Ascending aorta (tissue), 2 donors: ENCODE data around the gene DNAJB9. TPM values are rescaled to one million over a fixed set of nuclear protein-coding genes. Genes with fewer than 3 reads are reported as not detected.

Experiments
- DNase-seq, 2 donors: peaks; one replicate each; pipeline ENCODE4 v3.0.0-alpha.2; 2019; ENCODE audit warnings: low spot score in 2 of 2
- H3K27ac ChIP-seq, 2 donors: fragments of 200-600 bp; sonication (generic); one replicate each; pipeline ENCODE4 v1.5.1; 2016 to 2017; ENCODE audit warnings: mild to moderate bottlenecking in 1 of 2
- H3K27me3 ChIP-seq: fragments of 200-600 bp; sonication (generic); one replicate; pipeline ENCODE4 v1.5.1; 2017
- H3K36me3 ChIP-seq, 2 donors: fragments of 200-600 bp; sonication (generic); one replicate each; pipeline ENCODE4 v1.5.1; 2016
- H3K4me1 ChIP-seq, 2 donors: fragments of 200-600 bp; sonication (generic); one replicate each; pipeline ENCODE4 v1.5.1; 2016 to 2017; ENCODE audit warnings: mild to moderate bottlenecking in 1 of 2
- H3K4me3 ChIP-seq, 2 donors: fragments of 200-600 bp; sonication (generic); one replicate each; pipeline ENCODE4 v1.5.1; 2016 to 2017; ENCODE audit warnings: mild to moderate bottlenecking in 1 of 2
- H3K9me3 ChIP-seq, 2 donors: fragments of 200-600 bp; sonication (generic); one replicate each; pipeline ENCODE4 v1.5.1; 2016
- CTCF ChIP-seq, 3 experiments: fragments of 200-600 bp in 2 of 3; fragments of 450-650 bp in 1 of 3; sonication (generic) in 2 of 3; IDR thresholded peaks; one replicate each; pipeline ENCODE4 v1.5.1; 2016 to 2019; ENCODE audit warnings: antibody characterized with exemption in 3 of 3, mild to moderate bottlenecking in 1 of 3, moderate library complexity in 1 of 3
- intact Hi-C: fragments of 100-400 bp; cut with DNase I; formaldehyde crosslinking; loops from one replicate; pipeline ENCODE4 v1.15.1; 2023
- total RNA-seq: library from RNA; depleted of rRNA; stranded (reverse); fragments of >200 nt; gene quantifications from one replicate; pipeline ENCODE4 v1.1.0, GENCODE V29; 2016

Gene DNAJB9
- total RNA-seq, 1 donor from 2014 or later = 7.5 TPM

GRCh38 chr7:108561047-108561619, 8.5 kb upstream of the DNAJB9 start:
- no peaks in the 10 kb centered on the region for H3K27me3 ChIP-seq
- H3K27ac ChIP-seq = no peak overlapping the region
- no peak for DNase-seq
- no peak overlapping the region for H3K4me3 ChIP-seq
- no peak for TF ChIP-seq CTCF (IDR thresholded peaks at IDR 0.05)
- H3K4me1 ChIP-seq = no peaks in the 10 kb centered on the region
- intact Hi-C loops = no loop called here
- H3K36me3 ChIP-seq = peaks cover 5 to 24% of the 10 kb centered on the region in 2 donors
- H3K9me3 ChIP-seq = peaks cover 11 to 63% of the 10 kb centered on the region in 2 donors

DNA sequence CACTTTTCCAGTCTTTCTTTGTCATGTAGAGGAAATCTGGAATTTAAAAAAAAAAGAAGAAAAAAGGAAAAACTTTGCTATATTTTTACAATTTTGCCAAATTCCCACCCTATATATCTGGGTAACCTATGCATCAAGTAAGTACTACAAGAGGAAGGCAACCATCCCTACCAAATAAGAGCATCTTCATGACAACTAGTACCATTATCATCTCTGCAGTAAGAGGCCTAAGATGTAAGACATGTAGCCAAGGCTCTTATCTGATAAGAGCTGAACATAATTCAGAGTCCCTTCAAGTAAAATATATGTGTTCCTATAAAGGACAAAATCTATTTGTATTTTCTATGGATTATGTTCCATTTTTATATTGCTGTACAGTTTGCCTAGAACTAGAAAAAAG, 3.7 kb upstream of the DNAJB9 start:
- H3K4me1 ChIP-seq = peaks cover 4 to 7% of the 10 kb centered on the region in 2 donors
- TF ChIP-seq CTCF (IDR thresholded peaks at IDR 0.05) = no peak
- H3K9me3 ChIP-seq = peaks cover 0 to 28% of the 10 kb centered on the region in 2 donors
- no peak overlapping the region for H3K27ac ChIP-seq
- no peak overlapping the region for H3K4me3 ChIP-seq
- intact Hi-C loops = loop anchor here (5.0 kb wide), 1 partner anchor 969 kb away; no protein-coding TSS in a partner anchor
- no peak for DNase-seq
- H3K36me3 ChIP-seq = peaks cover 5 to 28% of the 10 kb centered on the region in 2 donors
- H3K27me3 ChIP-seq = no peaks in the 10 kb centered on the region

DNA sequence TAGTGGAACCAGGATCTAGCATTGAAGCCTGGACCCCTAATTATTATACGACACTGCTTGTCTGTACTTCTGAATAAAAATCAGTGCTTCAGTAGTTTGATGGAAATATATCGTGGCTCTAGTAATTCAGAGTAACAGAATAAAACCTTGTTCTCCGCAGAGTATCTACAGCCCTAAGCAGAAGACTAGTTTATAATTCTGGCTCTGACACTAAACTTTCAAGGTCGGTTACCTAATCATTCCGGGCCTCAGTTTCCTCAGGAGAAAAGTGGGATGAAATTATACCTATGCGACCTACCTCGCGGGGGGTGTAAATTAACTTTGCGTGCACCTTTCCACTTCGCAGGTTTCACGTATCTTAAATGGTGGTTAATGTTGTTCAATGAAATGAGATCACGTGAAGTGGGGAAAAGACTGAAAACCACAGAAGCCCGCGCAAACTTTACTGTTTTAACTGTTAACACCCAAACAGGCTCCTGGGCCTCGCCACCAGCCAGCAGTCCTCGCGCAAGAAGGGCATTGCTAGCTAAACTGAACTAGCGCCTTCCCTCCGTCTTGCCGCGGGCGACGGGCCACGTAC, 783 bp upstream of the DNAJB9 start:
- H3K4me3 ChIP-seq = peak overlapping the region; percentile 77 to 87
- H3K36me3 ChIP-seq = peaks cover 5 to 38% of the 10 kb centered on the region in 2 donors
- DNase-seq = no peak
- peaks cover 0 to 14% of the 10 kb centered on the region in 2 donors for H3K9me3 ChIP-seq
- H3K27me3 ChIP-seq = no peaks in the 10 kb centered on the region
- peaks cover 4 to 11% of the 10 kb centered on the region in 2 donors for H3K4me1 ChIP-seq
- TF ChIP-seq CTCF (IDR thresholded peaks at IDR 0.05) = no peak
- H3K27ac ChIP-seq = peak overlapping the region; percentile 98
- intact Hi-C loops = loop anchor here (1.0 to 5.0 kb wide), 2 partner anchors 43 to 972 kb away; partner anchors contain the start of gene PNPLA8

GRCh38 chr7:108570146-108570755, 577 bp downstream of the DNAJB9 start:
- Histone ChIP-seq H3K9me3 (peaks cover 0 to 2% of the 10 kb centered on the region in 2 donors), H3K27ac (peak overlapping the region; percentile 98), H3K4me3 (peak overlapping the region; percentile 77 to 87), H3K4me1 (peaks cover 4 to 11% of the 10 kb centered on the region in 2 donors), H3K27me3 (no peaks in the 10 kb centered on the region), H3K36me3 (peaks cover 10 to 30% of the 10 kb centered on the region in 2 donors)
- TF ChIP-seq CTCF (IDR thresholded peaks at IDR 0.05) = no peak
- peak; percentile 18 to 75 for DNase-seq
- intact Hi-C loops = no loop called here

DNA sequence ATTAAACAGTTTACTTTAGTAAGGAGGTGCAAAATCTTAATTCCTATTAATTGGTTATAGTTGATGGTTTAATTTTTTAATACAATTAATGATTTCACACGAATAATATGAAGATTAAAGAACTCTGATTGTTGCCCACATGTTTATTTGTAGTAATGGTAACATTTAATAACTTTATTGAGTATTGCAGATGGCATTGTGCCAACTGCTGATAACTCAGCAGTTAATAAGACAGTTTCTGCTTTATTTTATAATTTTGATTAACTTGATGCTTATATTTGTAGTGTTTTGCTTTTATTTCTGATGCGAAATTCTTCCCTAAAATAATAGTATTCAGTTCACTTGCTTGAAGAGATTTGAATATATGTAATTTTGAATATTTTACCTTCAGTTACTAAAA, 2.8 kb downstream of the DNAJB9 start:
- Histone ChIP-seq H3K36me3 (peaks cover 7 to 26% of the 10 kb centered on the region in 2 donors), H3K27ac (no peak overlapping the region), H3K4me1 (peaks cover 4 to 11% of the 10 kb centered on the region in 2 donors), H3K9me3 (no peaks in the 10 kb centered on the region), H3K27me3 (no peaks in the 10 kb centered on the region), H3K4me3 (peak overlapping the region in 1 of 2 donors; percentile 2)
- no peak for DNase-seq
- intact Hi-C loops = no loop called here
- TF ChIP-seq CTCF (IDR thresholded peaks at IDR 0.05) = no peak
